Neural progenitor cell (in vitro differentiated cells): ENCODE measurements around the gene PSMB2. TPM values are rescaled to one million over a fixed set of nuclear protein-coding genes. Genes with fewer than 3 reads are reported as not detected.

Experiments
- DNase-seq: peaks from one replicate; pipeline ENCODE4 v3.0.0-alpha.2; 2016; ENCODE audit warnings: low spot score
- H2AFZ ChIP-seq: fragments of 200-600 bp; sonication (generic); replicated peaks from 2 replicates; pipeline ENCODE4 v1.6.1; 2016; ENCODE audit warnings: antibody characterized with exemption
- H3F3A ChIP-seq: fragments of 200-600 bp; sonication (generic); 2 replicates; pipeline ENCODE4 v1.6.1; 2016; ENCODE audit warnings: antibody characterized with exemption, low read depth
- H3K27ac ChIP-seq: fragments of 200-600 bp; sonication (generic); 2 replicates; pipeline ENCODE4 v1.5.1; 2016; ENCODE audit warnings: mild to moderate bottlenecking
- H3K27me3 ChIP-seq: fragments of 200-600 bp; sonication (generic); 2 replicates; pipeline ENCODE4 v1.6.1; 2016; ENCODE audit warnings: mild to moderate bottlenecking, moderate library complexity
- H3K36me3 ChIP-seq: fragments of 200-600 bp; sonication (generic); 2 replicates; pipeline ENCODE4 v1.5.1; 2016
- H3K4me1 ChIP-seq: fragments of 200-600 bp; sonication (generic); 2 replicates; pipeline ENCODE4 v1.6.1; 2016; ENCODE audit warnings: mixed run types
- H3K4me2 ChIP-seq: fragments of 200-600 bp; sonication (generic); 2 replicates; pipeline ENCODE4 v1.6.1; 2016
- H3K4me3 ChIP-seq: fragments of 200-600 bp; sonication (generic); 2 replicates; pipeline ENCODE4 v1.5.1; 2016
- H3K79me2 ChIP-seq: fragments of 200-600 bp; sonication (generic); 2 replicates; pipeline ENCODE4 v1.6.1; 2016; ENCODE audit warnings: low read depth
- H3K9ac ChIP-seq: fragments of 200-600 bp; sonication (generic); 2 replicates; pipeline ENCODE4 v1.6.1; 2016
- H3K9me3 ChIP-seq: fragments of 200-600 bp; sonication (generic); 2 replicates; pipeline ENCODE4 v1.5.1; 2016; ENCODE audit warnings: low read depth
- H4K20me1 ChIP-seq: fragments of 200-600 bp; sonication (generic); 2 replicates; pipeline ENCODE4 v1.6.1; 2016; ENCODE audit warnings: low read depth
- H3K27ac Mint-ChIP-seq: 3 replicates; pipeline ENCODE4 v1.8.0; 2021; ENCODE audit warnings: mixed read lengths
- H3K27me3 Mint-ChIP-seq: 2 replicates; pipeline ENCODE4 v1.8.0; 2022; ENCODE audit warnings: low read depth, mild to moderate bottlenecking, inconsistent platforms, moderate library complexity, mixed read lengths; ENCODE audit not compliant: insufficient read depth
- H3K36me3 Mint-ChIP-seq: 3 replicates; pipeline ENCODE4 v1.8.0; 2021; ENCODE audit warnings: mixed read lengths
- H3K4me1 Mint-ChIP-seq: 3 replicates; pipeline ENCODE4 v1.8.0; 2021; ENCODE audit warnings: mixed read lengths
- H3K4me3 Mint-ChIP-seq: 3 replicates; pipeline ENCODE4 v1.8.0; 2021; ENCODE audit warnings: mild to moderate bottlenecking, moderate library complexity, mixed read lengths
- H3K9me3 Mint-ChIP-seq: 3 replicates; pipeline ENCODE4 v1.8.0; 2020; ENCODE audit warnings: mixed read lengths
- CTCF ChIP-seq: fragments of 200-600 bp; sonication (generic); IDR thresholded peaks from 2 replicates; pipeline ENCODE4 v1.5.1; 2017; ENCODE audit warnings: antibody characterized with exemption, mild to moderate bottlenecking
- EZH2 ChIP-seq: fragments of 200-600 bp; sonication (generic); IDR thresholded peaks from 2 replicates; pipeline ENCODE4 v1.6.1; 2017; ENCODE audit warnings: antibody characterized with exemption, mild to moderate bottlenecking, moderate library complexity
- EZH2phosphoT487 ChIP-seq: fragments of 200-600 bp; sonication (generic); IDR thresholded peaks from 2 replicates; pipeline ENCODE4 v1.6.1; 2017; ENCODE audit warnings: antibody characterized with exemption
- total RNA-seq: library from RNA; depleted of rRNA; stranded (reverse); fragments of >200 nt; gene quantifications from 2 replicates; pipeline ENCODE4 v1.2.3, GENCODE V29; 2015; ENCODE audit warnings: low replicate concordance

Gene PSMB2
- total RNA-seq, 1 donor from 2014 or later, result 29.7 TPM

- peaks cover 3% of the 10 kb centered on the region for H3K27me3 Mint-ChIP-seq
- H3K4me3 Mint-ChIP-seq, result peak overlapping the region; percentile 11
- Histone ChIP-seq H3K4me1 (peaks cover 26% of the 10 kb centered on the region), H3K27me3 (no peaks in the 10 kb centered on the region), H3K9ac (peak overlapping the region; percentile 4), H3K79me2 (peaks cover 60% of the 10 kb centered on the region), H3K36me3 (peaks cover 8% of the 10 kb centered on the region), H3K4me2 (peak overlapping the region; percentile 98), H2AFZ (no peak overlapping the region), H3F3A (peaks cover 32% of the 10 kb centered on the region), H3K27ac (no peak overlapping the region), H3K9me3 (no peaks in the 10 kb centered on the region), H3K4me3 (peak overlapping the region; percentile 97), H4K20me1 (peaks cover 48% of the 10 kb centered on the region)
- no peaks in the 10 kb centered on the region for H3K9me3 Mint-ChIP-seq
- DNase-seq, result no peak
- H3K4me1 Mint-ChIP-seq, result peaks cover 33% of the 10 kb centered on the region
- no peak for TF ChIP-seq EZH2phosphoT487
- TF ChIP-seq CTCF, result no peak
- no peak for TF ChIP-seq EZH2
- no peak overlapping the region for H3K27ac Mint-ChIP-seq
- H3K36me3 Mint-ChIP-seq, result peaks cover 16% of the 10 kb centered on the region
Observed at GRCh38 chr1:35555212-35555584, 86.1 kb downstream of the PSMB2 start.

GRCh38 chr1:35554266-35555211 is 86.8 kb downstream of the PSMB2 start:
- H3K27me3 Mint-ChIP-seq, result peaks cover 3% of the 10 kb centered on the region
- no peak overlapping the region for H2AFZ ChIP-seq
- no peak overlapping the region for H3K4me3 Mint-ChIP-seq
- no peak overlapping the region for H3K27ac ChIP-seq
- peaks cover 60% of the 10 kb centered on the region for H3K79me2 ChIP-seq
- H3K9me3 ChIP-seq, result no peaks in the 10 kb centered on the region
- H3K36me3 ChIP-seq, result peaks cover 8% of the 10 kb centered on the region
- peak overlapping the region; percentile 97 for H3K4me3 ChIP-seq
- no peak overlapping the region for H3K27ac Mint-ChIP-seq
- H3K9ac ChIP-seq, result peak overlapping the region; percentile 4
- no peaks in the 10 kb centered on the region for H3K27me3 ChIP-seq
- H3K9me3 Mint-ChIP-seq, result no peaks in the 10 kb centered on the region
- H3K36me3 Mint-ChIP-seq, result peaks cover 16% of the 10 kb centered on the region
- no peak for TF ChIP-seq EZH2phosphoT487
- TF ChIP-seq EZH2, result no peak
- no peak for TF ChIP-seq CTCF
- DNase-seq, result no peak
- H4K20me1 ChIP-seq, result peaks cover 48% of the 10 kb centered on the region
- peaks cover 26% of the 10 kb centered on the region for H3K4me1 ChIP-seq
- peak overlapping the region; percentile 98 for H3K4me2 ChIP-seq
- peaks cover 38% of the 10 kb centered on the region for H3F3A ChIP-seq
- peaks cover 30% of the 10 kb centered on the region for H3K4me1 Mint-ChIP-seq

- Mint-ChIP-seq H3K4me3 (no peak overlapping the region), H3K27ac (no peak overlapping the region)
Observed at GRCh38 chr1:35553851-35554250, 87.5 kb downstream of the PSMB2 start.

More at GRCh38 chr1:35553851-35554250, 87.5 kb downstream of the PSMB2 start:
- peaks cover 8% of the 10 kb centered on the region for H3K36me3 ChIP-seq
- DNase-seq, result no peak
- H3K9ac ChIP-seq, result no peak overlapping the region
- H3K4me1 ChIP-seq, result peaks cover 23% of the 10 kb centered on the region
- peaks cover 41% of the 10 kb centered on the region for H4K20me1 ChIP-seq
- peaks cover 41% of the 10 kb centered on the region for H3F3A ChIP-seq
- H3K4me2 ChIP-seq, result no peak overlapping the region
- Mint-ChIP-seq H3K36me3 (peaks cover 16% of the 10 kb centered on the region), H3K9me3 (no peaks in the 10 kb centered on the region), H3K27me3 (peaks cover 3% of the 10 kb centered on the region), H3K4me1 (peaks cover 27% of the 10 kb centered on the region)
- H3K27me3 ChIP-seq, result no peaks in the 10 kb centered on the region
- H3K4me3 ChIP-seq, result no peak overlapping the region
- H3K27ac ChIP-seq, result no peak overlapping the region
- peaks cover 60% of the 10 kb centered on the region for H3K79me2 ChIP-seq
- no peak overlapping the region for H2AFZ ChIP-seq
- no peak for TF ChIP-seq EZH2phosphoT487
- TF ChIP-seq CTCF, result no peak
- no peak for TF ChIP-seq EZH2
- H3K9me3 ChIP-seq, result no peaks in the 10 kb centered on the region

Other genes starting within 250 kb of the PSMB2 start
- gene KIAA0319L, start 84.1 kb downstream of the PSMB2 start, total RNA-seq, result 58.2 and 58.3 TPM in 2 replicates
- 5.8 and 19.2 TPM in 2 replicates for gene NCDN, start 83.7 kb downstream of the PSMB2 start, total RNA-seq
- gene TFAP2E, start 68.2 kb downstream of the PSMB2 start, total RNA-seq, result not detected in 2 replicates
- gene C1orf216, start 77.4 kb upstream of the PSMB2 start, total RNA-seq, result 4.4 and 8.0 TPM in 2 replicates
- gene CLSPN, start 128.5 kb upstream of the PSMB2 start, total RNA-seq, result 23.6 and 26.2 TPM in 2 replicates
- 24.5 and 26.4 TPM in 2 replicates for gene AGO4, start 166.5 kb upstream of the PSMB2 start, total RNA-seq
- 24.1 and 33.8 TPM in 2 replicates for gene AGO1, start 241.7 kb upstream of the PSMB2 start, total RNA-seq